ENCODE data around the gene DNAI2. TPM values are rescaled to one million over a fixed set of nuclear protein-coding genes. Genes with fewer than 3 reads are reported as not detected.

The DNAI2 gene
- total RNA-seq, 1 donor from 2014 or later, result not detected

GRCh38 chr17:74245145-74245831 is 28.7 kb upstream of the DNAI2 start:
- Mint-ChIP-seq H3K4me1 (ENCODE audit: low read depth) (no peaks in the 10 kb centered on the region), H3K4me3 (ENCODE audit: low read depth) (no peak overlapping the region), H3K9me3 (ENCODE audit: low read depth) (peaks cover 3% of the 10 kb centered on the region), H3K27ac (peak overlapping the region; percentile 24), H3K27me3 (peaks cover 27% of the 10 kb centered on the region), H3K36me3 (ENCODE audit: insufficient read depth) (no peaks in the 10 kb centered on the region)
- DNase-seq (ENCODE audit: low spot score, unreplicated experiment), result no peak
- no peak for TF ChIP-seq CTCF (IDR thresholded peaks at IDR 0.05; ENCODE audit: unreplicated experiment)

GRCh38 chr17:74245871-74246270 is 28.2 kb upstream of the DNAI2 start:
- no peak for DNase-seq (ENCODE audit: low spot score, unreplicated experiment)
- peaks cover 24% of the 10 kb centered on the region for H3K27me3 Mint-ChIP-seq
- no peaks in the 10 kb centered on the region for H3K36me3 Mint-ChIP-seq (ENCODE audit: insufficient read depth)
- H3K27ac Mint-ChIP-seq, result no peak overlapping the region
- H3K4me1 Mint-ChIP-seq (ENCODE audit: low read depth), result no peaks in the 10 kb centered on the region
- peaks cover 3% of the 10 kb centered on the region for H3K9me3 Mint-ChIP-seq (ENCODE audit: low read depth)
- H3K4me3 Mint-ChIP-seq (ENCODE audit: low read depth), result no peak overlapping the region
- TF ChIP-seq CTCF (IDR thresholded peaks at IDR 0.05; ENCODE audit: unreplicated experiment), result no peak

GRCh38 chr17:74249590-74250270 is 24.3 kb upstream of the DNAI2 start:
- Mint-ChIP-seq H3K36me3 (ENCODE audit: insufficient read depth) (no peaks in the 10 kb centered on the region), H3K4me1 (ENCODE audit: low read depth) (no peaks in the 10 kb centered on the region), H3K4me3 (ENCODE audit: low read depth) (no peak overlapping the region), H3K27ac (no peak overlapping the region), H3K27me3 (peaks cover 19% of the 10 kb centered on the region), H3K9me3 (ENCODE audit: low read depth) (peaks cover 3% of the 10 kb centered on the region)
- no peak for DNase-seq (ENCODE audit: low spot score, unreplicated experiment)
- TF ChIP-seq CTCF (IDR thresholded peaks at IDR 0.05; ENCODE audit: unreplicated experiment), result no peak

- Mint-ChIP-seq H3K36me3 (ENCODE audit: insufficient read depth) (no peaks in the 10 kb centered on the region), H3K27ac (no peak overlapping the region), H3K9me3 (ENCODE audit: low read depth) (peaks cover 3% of the 10 kb centered on the region), H3K4me3 (ENCODE audit: low read depth) (no peak overlapping the region), H3K27me3 (peaks cover 18% of the 10 kb centered on the region), H3K4me1 (ENCODE audit: low read depth) (no peaks in the 10 kb centered on the region)
- TF ChIP-seq CTCF (IDR thresholded peaks at IDR 0.05; ENCODE audit: unreplicated experiment), result no peak
- no peak for DNase-seq (ENCODE audit: low spot score, unreplicated experiment)
These were observed 23.6 kb upstream of the DNAI2 start for GRCh38 chr17:74250324-74250995.

- no peak overlapping the region for H3K4me3 Mint-ChIP-seq (ENCODE audit: low read depth)
- TF ChIP-seq CTCF (IDR thresholded peaks at IDR 0.05; ENCODE audit: unreplicated experiment), result no peak
- H3K27ac Mint-ChIP-seq, result no peak overlapping the region
- no peaks in the 10 kb centered on the region for H3K36me3 Mint-ChIP-seq (ENCODE audit: insufficient read depth)
- peaks cover 14% of the 10 kb centered on the region for H3K27me3 Mint-ChIP-seq
- peaks cover 3% of the 10 kb centered on the region for H3K9me3 Mint-ChIP-seq (ENCODE audit: low read depth)
- H3K4me1 Mint-ChIP-seq (ENCODE audit: low read depth), result no peaks in the 10 kb centered on the region
- no peak for DNase-seq (ENCODE audit: low spot score, unreplicated experiment)
These were observed 23.0 kb upstream of the DNAI2 start for GRCh38 chr17:74251051-74251450.
